WTC11 (cell line): Measurements from ENCODE around the gene SPIRE1. TPM values are rescaled to one million over a fixed set of nuclear protein-coding genes. Genes with fewer than 3 reads are reported as not detected.

Source experiments
- ATAC-seq: fragments of 200-7000 bp; cut with Tn5 transposase; 2 replicates; pipeline ENCODE4 v1.10.0; 2021; ENCODE audit warnings: mild to moderate bottlenecking, moderate library complexity
- CTCF ChIA-PET: fragments of 300-600 bp; sonication (Branson Sonifier 250); formaldehyde crosslinking; loops from one replicate; lab custom pipeline; 2021; ENCODE audit warnings: antibody characterized with exemption; lab: Charles Lee
- POLR2A ChIA-PET: fragments of 350-600 bp; sonication (Branson Sonifier 250); formaldehyde crosslinking; loops from one replicate; lab custom pipeline; 2021; ENCODE audit warnings: antibody characterized with exemption; lab: Charles Lee
- DNase-seq: peaks from one replicate; pipeline ENCODE4 v3.0.0; 2021; ENCODE audit warnings: low spot score
- H3K27ac Mint-ChIP-seq: 2 replicates; pipeline ENCODE4 v1.8.0; 2021; ENCODE audit warnings: mixed read lengths
- H3K27me3 Mint-ChIP-seq: 2 replicates; pipeline ENCODE4 v1.8.0; 2021; ENCODE audit warnings: low read depth, mild to moderate bottlenecking, moderate library complexity, mixed read lengths
- H3K36me3 Mint-ChIP-seq: 2 replicates; pipeline ENCODE4 v1.8.0; 2021; ENCODE audit warnings: mixed read lengths
- H3K4me1 Mint-ChIP-seq: 2 replicates; pipeline ENCODE4 v1.8.0; 2022; ENCODE audit warnings: mixed read lengths
- H3K4me3 Mint-ChIP-seq: 2 replicates; pipeline ENCODE4 v1.8.0; 2021; ENCODE audit warnings: mild to moderate bottlenecking, moderate library complexity, mixed read lengths
- H3K9me3 Mint-ChIP-seq: 2 replicates; pipeline ENCODE4 v1.8.0; 2021; ENCODE audit warnings: mixed read lengths
- ATF6 ChIP-seq: sonication (generic); formaldehyde crosslinking; IDR thresholded peaks from 2 replicates; pipeline ENCODE4 v1.8.1; 2023; ENCODE audit warnings: mild to moderate bottlenecking, missing genetic modification reagents
- CTCF ChIP-seq: fragments of 200-600 bp; IDR thresholded peaks from 2 replicates; pipeline ENCODE4 v1.8.0; 2022; ENCODE audit warnings: antibody characterized with exemption
- E2F5 ChIP-seq: sonication (generic); formaldehyde crosslinking; IDR thresholded peaks from 2 replicates; pipeline ENCODE4 v1.8.1; 2022; ENCODE audit warnings: mild to moderate bottlenecking, moderate library complexity, missing genetic modification reagents
- ELF4 ChIP-seq: sonication (generic); formaldehyde crosslinking; IDR thresholded peaks from 2 replicates; pipeline ENCODE4 v1.8.1; 2022; ENCODE audit warnings: low read depth, mild to moderate bottlenecking, moderate library complexity, missing genetic modification reagents
- GABPB1 ChIP-seq: sonication (generic); formaldehyde crosslinking; IDR thresholded peaks from 2 replicates; pipeline ENCODE4 v1.8.1; 2023; ENCODE audit warnings: mild to moderate bottlenecking, missing genetic modification reagents
- HMGA2 ChIP-seq: fragments of 250-450 bp; sonication (Bioruptor Pico); IDR thresholded peaks from 2 replicates; pipeline ENCODE4 v1.4.0; 2021; ENCODE audit warnings: mild to moderate bottlenecking, moderate library complexity
- KAT7 ChIP-seq: sonication (generic); formaldehyde crosslinking; IDR thresholded peaks from 2 replicates; pipeline ENCODE4 v1.8.1; 2023; ENCODE audit warnings: missing genetic modification reagents, mild to moderate bottlenecking, borderline replicate concordance
- MXD4 ChIP-seq: fragments of 250-450 bp; sonication (Bioruptor Pico); IDR thresholded peaks from 2 replicates; pipeline ENCODE4 v1.8.0; 2021; ENCODE audit warnings: mild to moderate bottlenecking, moderate library complexity, borderline replicate concordance
- NR1H2 ChIP-seq: sonication (generic); formaldehyde crosslinking; IDR thresholded peaks from 2 replicates; pipeline ENCODE4 v1.9.0; 2021; ENCODE audit warnings: mild to moderate bottlenecking, moderate library complexity, missing genetic modification reagents
- NR2C2 ChIP-seq: sonication (generic); formaldehyde crosslinking; IDR thresholded peaks from 2 replicates; pipeline ENCODE4 v1.8.0; 2022; ENCODE audit warnings: mild to moderate bottlenecking, missing genetic modification reagents
- NR3C1 ChIP-seq: sonication (generic); formaldehyde crosslinking; conservative IDR thresholded peaks from 2 replicates; pipeline ENCODE4 v1.8.1; 2023; ENCODE audit warnings: low read depth, mild to moderate bottlenecking, missing genetic modification reagents
- RELA ChIP-seq: sonication (generic); formaldehyde crosslinking; IDR thresholded peaks from 2 replicates; pipeline ENCODE4 v1.8.1; 2022; ENCODE audit warnings: missing genetic modification reagents, mild to moderate bottlenecking, borderline replicate concordance
- TCF7 ChIP-seq: sonication (generic); formaldehyde crosslinking; IDR thresholded peaks from 2 replicates; pipeline ENCODE4 v1.8.0; 2022; ENCODE audit warnings: mild to moderate bottlenecking, low read depth, missing genetic modification reagents, moderate library complexity
- TEAD4 ChIP-seq: sonication (generic); formaldehyde crosslinking; IDR thresholded peaks from 2 replicates; pipeline ENCODE4 v1.8.0; 2022; ENCODE audit warnings: mild to moderate bottlenecking, missing genetic modification reagents
- USF2 ChIP-seq: sonication (generic); formaldehyde crosslinking; IDR thresholded peaks from 2 replicates; pipeline ENCODE4 v1.8.1; 2023; ENCODE audit warnings: mild to moderate bottlenecking, missing genetic modification reagents, moderate library complexity
- ZBTB43 ChIP-seq: sonication (generic); formaldehyde crosslinking; IDR thresholded peaks from 2 replicates; pipeline ENCODE4 v1.8.1; 2023; ENCODE audit warnings: mild to moderate bottlenecking, missing genetic modification reagents
- ZMAT4 ChIP-seq: fragments of 250-450 bp; sonication (Bioruptor Pico); IDR thresholded peaks from 2 replicates; pipeline ENCODE4 v1.9.0; 2021; ENCODE audit warnings: mild to moderate bottlenecking
- ZNF219 ChIP-seq: sonication (generic); formaldehyde crosslinking; IDR thresholded peaks from 2 replicates; pipeline ENCODE4 v1.8.0; 2023; ENCODE audit warnings: missing genetic modification reagents, mild to moderate bottlenecking, borderline replicate concordance
- ZNF281 ChIP-seq: sonication (generic); formaldehyde crosslinking; IDR thresholded peaks from 2 replicates; pipeline ENCODE4 v1.8.0; 2023; ENCODE audit warnings: mild to moderate bottlenecking, missing genetic modification reagents
- ZNF425 ChIP-seq: fragments of 250-450 bp; sonication (Bioruptor Pico); conservative IDR thresholded peaks from 2 replicates; pipeline ENCODE4 v1.9.0; 2021; ENCODE audit warnings: mild to moderate bottlenecking
- ZNF512 ChIP-seq: sonication (generic); formaldehyde crosslinking; IDR thresholded peaks from 2 replicates; pipeline ENCODE4 v1.8.1; 2022; ENCODE audit warnings: missing genetic modification reagents, borderline replicate concordance
- total RNA-seq: library from RNA; stranded (reverse); gene quantifications from 3 replicates; pipeline ENCODE4 v1.2.3, GENCODE V29; 2021

SPIRE1 gene
- total RNA-seq, 1 experiment from 2014 or later: 19.3 TPM

GRCh38 chr18:12630136-12630535, 27.8 kb downstream of the SPIRE1 start (continued):
- TF ChIP-seq ATF6 (no peak), CTCF (no peak), E2F5 (CRISPR knock-in tag) (no peak), ELF4 (CRISPR knock-in tag) (no peak), HMGA2 (CRISPR knock-in tag) (no peak), ZNF425 (CRISPR knock-in tag) (no peak), RELA (CRISPR knock-in tag) (no peak), ZNF219 (CRISPR knock-in tag) (no peak), NR2C2 (CRISPR knock-in tag) (no peak), TEAD4 (CRISPR knock-in tag) (no peak), MXD4 (CRISPR knock-in tag) (no peak)

GRCh38 chr18:12628706-12629702, 28.9 kb downstream of the SPIRE1 start:
- DNase-seq: no peak
- Mint-ChIP-seq H3K4me1 (peaks cover 5% of the 10 kb centered on the region; the same call in 1 of the 2 replicates), H3K27ac (no peak overlapping the region), H3K27me3 (no peaks in the 10 kb centered on the region), H3K4me3 (no peak overlapping the region), H3K9me3 (peaks cover 5% of the 10 kb centered on the region; the same call in 1 of the 2 replicates), H3K36me3 (peaks cover 16% of the 10 kb centered on the region)
- CTCF ChIA-PET: no interaction called here
- POLR2A ChIA-PET: no interaction called here
- ATAC-seq: no peak
- TF ChIP-seq USF2 (no peak), KAT7 (CRISPR knock-in tag) (no peak), NR3C1 (no peak), GABPB1 (no peak), ZMAT4 (CRISPR knock-in tag) (no peak), ZNF512 (CRISPR knock-in tag) (no peak), ZBTB43 (CRISPR knock-in tag) (no peak), TCF7 (no peak), ZNF281 (no peak), NR1H2 (CRISPR knock-in tag) (no peak)
